ENCODE results near the gene ADAMTS13.

The ADAMTS13 gene

DNA sequence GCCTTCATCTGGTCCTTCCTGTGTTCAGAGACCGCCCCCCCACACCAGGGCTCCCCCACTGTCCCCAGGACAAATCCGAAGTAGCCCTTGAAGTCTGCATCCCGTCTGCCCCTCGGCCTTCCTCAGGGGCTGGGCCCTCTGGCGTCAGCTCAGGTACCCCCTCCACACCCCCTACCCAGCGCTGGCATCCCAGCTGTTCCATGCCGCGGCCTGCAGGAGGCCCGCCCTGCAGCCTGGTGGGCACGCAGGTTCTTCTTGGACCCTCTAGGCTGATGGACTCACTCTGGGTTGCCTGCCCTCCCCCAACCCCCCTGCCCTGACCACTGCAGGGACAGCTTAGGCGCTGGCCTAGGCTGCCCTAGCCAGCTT lies 50.1 kb downstream of the ADAMTS13 start:
- ATAC-seq: no peak
- no peak for DNase-seq

DNA sequence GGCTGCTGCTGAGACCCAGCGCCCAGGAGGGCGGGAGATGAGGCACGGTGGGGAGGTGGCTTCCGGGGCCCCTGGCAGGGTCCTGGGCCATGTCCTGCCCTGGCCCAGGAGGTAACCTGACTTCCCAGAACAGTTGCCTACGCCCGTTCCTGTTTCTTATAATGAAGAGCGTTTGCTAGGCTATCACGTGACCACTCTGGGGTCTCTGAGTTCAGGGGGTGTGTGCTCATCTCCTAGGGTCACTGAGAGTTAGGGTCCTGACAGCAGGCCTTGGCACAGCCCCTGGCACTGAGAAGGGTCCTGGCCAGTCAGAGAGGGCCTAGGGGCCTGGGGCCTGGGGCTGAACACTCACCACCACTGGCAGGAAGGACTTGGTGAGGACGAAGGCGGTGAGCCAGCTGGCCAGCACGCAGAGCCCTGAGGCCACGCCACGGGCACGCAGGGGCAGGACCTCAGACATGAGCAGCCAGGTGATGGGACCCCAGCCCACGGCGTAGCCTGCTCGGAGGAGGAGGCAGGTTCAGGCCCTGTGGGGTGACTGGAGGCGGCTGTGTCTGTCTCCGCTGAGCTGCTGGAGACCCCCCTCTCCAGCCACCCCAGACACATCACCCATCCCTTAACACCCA lies 50.7 kb downstream of the ADAMTS13 start:
- DNase-seq (no peak), ATAC-seq (no peak)

GRCh38 chr9:133473743-133474142 lies 51.6 kb downstream of the ADAMTS13 start:
- ATAC-seq: no peak
- no peak for DNase-seq

DNA sequence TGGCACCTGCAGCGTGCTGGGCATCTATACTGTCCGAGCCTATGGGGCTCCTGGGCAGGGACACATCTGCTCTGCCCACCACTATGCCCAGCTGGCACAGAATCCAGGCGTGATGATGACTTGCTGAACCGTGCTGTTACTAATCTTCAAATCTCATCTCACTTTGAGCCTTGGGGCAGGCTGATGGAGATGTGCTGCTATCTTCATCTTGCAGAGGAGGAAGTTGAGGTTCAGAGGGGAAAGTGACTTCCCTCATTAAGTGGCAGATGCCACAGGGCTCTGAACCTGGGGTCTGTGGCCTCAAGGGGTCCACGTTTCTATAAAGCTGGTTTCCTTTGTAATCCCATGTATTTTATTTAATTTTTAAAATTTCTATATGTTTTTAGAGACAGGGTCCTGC lies 52.0 kb downstream of the ADAMTS13 start:
- DNase-seq: no peak
- no peak for ATAC-seq

DNA sequence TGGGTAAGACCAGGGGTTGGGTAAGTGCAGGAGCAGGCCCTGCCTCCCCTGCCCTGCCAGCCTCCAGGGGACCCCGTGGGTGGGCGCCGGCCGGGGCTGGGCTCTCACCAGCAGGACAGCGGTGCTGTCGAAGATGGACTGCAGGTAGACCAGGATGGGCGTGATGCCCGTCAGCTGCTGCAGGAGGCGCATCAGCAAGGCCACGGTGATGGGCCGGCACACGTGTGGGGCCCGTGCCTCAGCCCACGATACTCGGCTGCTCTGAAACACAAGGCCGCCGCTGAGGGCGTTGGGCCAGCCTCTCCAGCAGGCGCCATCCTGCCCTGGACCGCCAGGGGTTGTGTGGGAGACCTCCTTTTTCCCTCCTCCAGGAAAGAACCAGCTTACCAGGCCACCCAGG lies 52.7 kb downstream of the ADAMTS13 start:
- DNase-seq: no peak
- no peak for ATAC-seq

- DNase-seq (no peak), ATAC-seq (no peak)
Measured at GRCh38 chr9:133475292-133476012, 53.3 kb downstream of the ADAMTS13 start.

DNA sequence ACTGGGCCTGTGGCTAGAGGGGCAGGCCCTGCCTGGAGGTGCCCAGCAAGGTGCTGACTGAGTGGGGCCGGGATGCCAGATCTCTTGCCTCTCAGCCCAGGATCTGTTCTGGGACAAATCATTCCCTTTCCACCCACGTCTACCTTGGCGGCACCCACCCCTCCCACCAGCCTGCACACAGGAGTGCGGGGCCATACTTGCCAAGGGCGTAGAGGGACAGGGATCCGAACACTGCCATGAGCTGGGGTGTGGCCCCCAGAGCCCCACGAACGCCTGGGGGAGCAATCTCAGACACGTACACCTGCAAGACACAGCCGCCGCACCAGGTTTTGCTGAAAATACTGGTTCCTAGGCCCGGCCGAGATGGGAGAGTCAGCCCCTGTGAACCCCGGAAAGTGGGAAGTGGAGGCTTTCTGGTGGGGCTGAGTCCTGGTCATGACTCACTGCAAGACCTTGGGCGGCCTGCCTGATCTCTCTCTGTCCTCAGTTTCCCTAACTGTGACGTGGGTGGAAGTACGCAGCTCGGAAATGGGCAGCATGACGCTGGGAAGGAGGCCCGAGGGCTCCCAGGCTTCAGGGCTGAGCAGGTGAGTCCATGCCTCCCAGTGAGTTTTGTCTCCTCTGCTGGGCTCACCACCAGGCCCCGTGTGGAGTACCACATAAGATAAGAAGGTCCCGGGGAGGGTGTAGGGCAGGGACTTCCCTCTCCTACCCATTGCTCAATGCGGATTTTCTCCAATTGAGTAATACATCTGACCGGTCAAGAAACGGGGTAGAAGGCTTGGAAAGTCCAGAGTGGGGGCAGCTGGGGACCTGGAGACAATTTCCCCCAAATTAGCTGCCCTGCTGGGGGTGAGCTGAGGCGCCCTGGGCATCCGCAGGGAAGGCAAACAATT lies 54.1 kb downstream of the ADAMTS13 start:
- ATAC-seq (no peak), DNase-seq (no peak)

DNA sequence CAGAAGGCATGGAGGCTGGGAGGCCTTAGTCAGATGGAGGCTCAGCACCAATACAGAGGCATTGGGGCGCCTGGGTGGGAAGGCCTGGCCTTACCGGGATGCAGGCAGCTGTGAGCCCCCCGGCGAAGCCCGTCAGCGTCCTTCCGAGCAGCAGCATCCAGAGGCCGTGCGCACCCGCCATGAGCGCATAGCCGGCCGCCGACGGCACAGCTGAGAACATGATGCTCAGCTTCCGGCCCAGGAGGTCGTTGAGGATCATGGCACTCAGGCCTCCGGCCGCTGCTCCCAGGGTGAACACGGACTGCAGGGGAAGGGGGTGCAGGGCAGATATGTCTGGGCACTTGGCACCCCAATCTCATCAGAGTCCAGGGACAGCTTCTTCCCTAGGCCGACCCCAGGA lies 54.8 kb downstream of the ADAMTS13 start:
- ATAC-seq: no peak
- no peak for DNase-seq

GRCh38 chr9:133477461-133477860 lies 55.3 kb downstream of the ADAMTS13 start:
- DNase-seq (no peak), ATAC-seq (no peak)

DNA sequence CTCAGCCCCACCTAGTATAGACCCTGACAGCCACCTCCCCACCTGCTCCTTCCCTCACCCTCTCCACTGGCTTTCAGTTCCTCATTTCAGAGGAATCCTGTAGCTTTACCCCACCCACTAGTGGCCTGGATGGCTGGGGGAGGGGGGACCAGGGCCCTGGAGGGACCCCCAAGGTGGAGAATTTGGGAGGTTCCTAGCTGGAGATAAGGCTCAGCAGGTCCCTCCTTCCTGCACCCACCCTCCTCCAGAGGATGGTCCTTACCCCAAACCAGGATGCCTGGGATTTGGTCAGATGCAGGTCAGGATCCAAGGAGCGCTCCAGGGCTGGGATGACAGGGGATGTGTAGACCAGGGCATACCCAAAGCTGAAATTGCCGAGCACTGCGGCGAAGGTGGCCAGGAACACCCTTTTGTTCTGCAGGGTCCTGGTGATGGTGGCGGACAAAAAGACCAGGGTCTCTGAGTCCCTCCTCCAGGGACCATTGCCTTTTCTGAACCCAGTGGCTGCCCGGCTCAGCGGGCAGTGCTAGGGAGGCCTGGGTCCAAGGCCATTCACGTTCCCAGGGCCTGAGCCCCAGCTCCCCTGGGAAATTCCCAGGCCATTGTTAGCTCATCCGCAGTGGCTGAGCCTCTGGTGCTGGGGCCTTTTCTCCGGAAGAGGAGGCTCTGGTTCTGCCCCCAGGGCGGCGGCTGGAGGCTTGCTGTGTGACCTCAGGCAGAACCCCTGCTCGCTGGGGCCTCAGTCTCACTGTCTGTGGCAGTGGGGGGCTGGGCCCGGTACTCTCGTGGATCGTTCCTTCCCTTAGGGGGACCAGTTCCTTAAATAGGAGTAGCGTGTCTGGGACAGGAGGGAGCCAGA lies 56.1 kb downstream of the ADAMTS13 start:
- peak; percentile 49 for DNase-seq

GRCh38 chr9:133478851-133479711 lies 56.9 kb downstream of the ADAMTS13 start, which contains the start of gene SLC2A6:
TSS of gene SLC2A6 (minus strand) at chr9:133479099. CDS start at chr9:133479059, 40 bp downstream.
- ATAC-seq (peak; percentile 97), DNase-seq (peak; percentile 90)

More for the DNA sequence above, 56.1 kb downstream of the ADAMTS13 start:
- ATAC-seq: peak; percentile 9

GRCh38 chr9:133483611-133484010 lies 61.4 kb downstream of the ADAMTS13 start:
- ATAC-seq: no peak

GRCh38 chr9:133484671-133485437 lies 62.7 kb downstream of the ADAMTS13 start:
- ATAC-seq (no peak), DNase-seq (no peak)

More at GRCh38 chr9:133483611-133484010, 61.4 kb downstream of the ADAMTS13 start:
- no peak for DNase-seq

GRCh38 chr9:133485531-133486260 lies 63.5 kb downstream of the ADAMTS13 start:
- peak; percentile 38 for ATAC-seq
- peak; percentile 44 for DNase-seq

GRCh38 chr9:133487331-133487725 lies 65.2 kb downstream of the ADAMTS13 start:
- ATAC-seq: no peak

GRCh38 chr9:133488686-133489252 lies 66.6 kb downstream of the ADAMTS13 start:
- no peak for ATAC-seq

More at GRCh38 chr9:133487331-133487725, 65.2 kb downstream of the ADAMTS13 start:
- DNase-seq: no peak

DNA sequence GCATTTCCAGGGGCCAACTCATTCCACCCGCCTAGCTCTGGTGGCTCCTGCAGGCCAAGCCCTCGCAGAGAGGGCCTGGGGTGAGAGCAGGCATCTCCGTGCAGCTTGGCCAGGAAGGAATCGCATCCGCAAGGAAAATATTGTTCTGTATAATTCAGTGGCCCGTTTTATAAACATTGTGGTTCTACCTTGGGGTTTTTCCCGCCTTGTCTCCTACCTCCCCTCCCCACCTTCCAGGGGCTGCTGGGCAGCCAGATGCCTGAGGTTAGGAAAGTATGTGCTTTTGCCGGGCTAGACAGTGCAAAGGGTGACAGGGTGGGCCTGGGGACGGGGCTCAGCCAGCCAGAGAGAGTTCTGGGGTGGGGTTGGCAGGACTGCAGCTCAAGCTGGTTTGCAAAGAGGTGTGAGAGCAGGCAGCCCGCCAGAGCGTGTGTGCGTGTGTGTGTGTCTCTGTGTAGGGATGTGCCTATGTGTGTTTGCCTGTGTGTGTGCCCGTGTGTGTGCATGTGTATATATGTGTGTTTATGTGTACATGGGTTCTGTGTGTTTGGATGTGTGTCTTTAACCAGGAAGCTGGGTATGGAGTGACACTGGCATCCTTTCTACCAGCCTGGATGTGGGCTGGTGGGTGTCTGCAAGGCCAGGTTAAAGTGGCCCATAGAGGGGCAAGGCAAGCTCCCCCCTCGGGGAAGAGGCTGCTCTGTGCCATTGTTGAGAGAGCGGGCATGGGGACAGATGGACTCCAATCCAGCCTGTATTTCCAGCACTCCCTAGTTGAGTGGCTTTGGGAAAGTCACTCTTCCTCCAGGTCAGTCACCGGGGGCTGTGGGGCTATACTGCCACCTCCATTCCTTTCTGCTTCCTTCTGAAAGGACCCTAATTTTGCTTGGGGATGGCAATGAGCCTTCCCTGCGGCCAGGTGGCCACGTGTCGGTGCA lies 67.4 kb downstream of the ADAMTS13 start:
- no peak for ATAC-seq
- DNase-seq: no peak

More at GRCh38 chr9:133488686-133489252, 66.6 kb downstream of the ADAMTS13 start:
- DNase-seq: no peak
